G401 (cell line): ENCODE results near the gene CHM. TPM values are rescaled to one million over a fixed set of nuclear protein-coding genes. Genes with fewer than 3 reads are reported as not detected.
"Not testable (repeated sequence)": the region's sequence is repeated elsewhere in the genome, so short reads cannot be mapped to it uniquely, and the experiment has no call there.

Source experiments
- DNase-seq: peaks from one replicate; pipeline ENCODE4 v3.0.0-alpha.2; 2015; ENCODE audit warnings: low spot score
- in situ Hi-C: cut with HindIII; loops from 2 replicates; pipeline ENCODE4 v1.10.0; 2016; ENCODE audit warnings: low sequenced_read_pairs, mixed read lengths
- total RNA-seq: library from RNA; depleted of rRNA; stranded (reverse); fragments of >200 nt; shearing (Covaris generic); gene quantifications from 2 replicates; pipeline ENCODE4 v1.2.3, GENCODE V29; 2014

Gene CHM
- total RNA-seq, 1 experiment from 2014 or later, result 30.8 TPM

DNA sequence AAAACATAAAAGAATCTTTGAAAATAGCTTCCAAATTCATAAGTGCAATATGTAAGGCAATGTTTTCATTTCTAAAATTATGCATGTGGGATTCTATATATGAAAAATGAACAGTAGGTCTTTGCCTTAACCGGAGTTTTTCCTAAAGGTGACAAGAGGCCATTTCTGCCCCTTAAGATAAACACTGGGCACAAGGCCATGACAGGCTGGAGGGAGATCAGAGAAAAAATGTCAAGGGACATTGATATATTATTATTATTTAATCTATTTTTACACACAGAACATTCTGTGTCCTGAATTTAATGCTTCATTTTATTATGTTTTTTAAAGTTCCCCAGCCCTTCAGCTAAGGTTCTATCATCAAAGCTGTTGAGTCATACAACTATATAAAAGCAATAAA is 118.8 kb downstream of the CHM start:
- in situ Hi-C loops, result no loop called here

DNA sequence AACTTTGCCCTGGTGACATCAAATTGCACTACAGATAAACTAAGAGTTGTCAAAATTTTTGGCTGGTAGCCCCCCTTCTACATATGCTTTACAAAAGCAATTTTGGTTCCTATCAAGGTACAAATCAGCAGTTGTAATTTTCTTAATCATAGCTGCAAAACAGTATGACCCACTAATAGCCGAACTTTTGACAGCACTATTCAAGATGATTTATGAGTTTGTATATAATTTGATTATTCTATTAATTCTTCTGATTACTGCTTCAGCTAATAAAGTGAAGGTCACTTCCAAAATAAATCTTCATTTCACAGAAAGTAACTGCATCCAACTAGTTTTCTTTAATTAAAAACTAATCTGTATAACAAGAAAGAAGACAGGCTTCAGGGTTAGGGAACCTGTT is 119.6 kb downstream of the CHM start:
- in situ Hi-C loops, result no loop called here
- DNase-seq, result no peak

More for the DNA sequence above, 118.8 kb downstream of the CHM start:
- no peak for DNase-seq

DNA sequence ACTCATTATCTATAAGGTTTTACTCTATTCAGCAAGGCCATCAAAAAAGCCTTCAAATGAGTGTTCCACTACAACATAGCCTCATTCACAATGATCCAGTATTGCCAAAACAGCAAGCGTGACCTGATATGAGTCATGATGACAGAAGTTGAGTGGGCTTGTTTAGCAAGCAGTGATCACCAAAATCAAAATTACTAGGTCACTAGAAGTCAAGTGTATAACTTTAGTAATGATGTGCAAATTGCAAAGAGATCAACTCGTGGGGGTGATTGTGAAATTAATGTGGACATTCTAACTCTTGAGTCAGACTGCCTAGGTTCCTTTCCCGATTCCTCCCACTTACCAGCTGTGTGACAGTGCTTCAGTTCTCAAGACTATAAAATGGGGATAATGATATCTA is 124.5 kb downstream of the CHM start:
- in situ Hi-C loops, result no loop called here

DNA sequence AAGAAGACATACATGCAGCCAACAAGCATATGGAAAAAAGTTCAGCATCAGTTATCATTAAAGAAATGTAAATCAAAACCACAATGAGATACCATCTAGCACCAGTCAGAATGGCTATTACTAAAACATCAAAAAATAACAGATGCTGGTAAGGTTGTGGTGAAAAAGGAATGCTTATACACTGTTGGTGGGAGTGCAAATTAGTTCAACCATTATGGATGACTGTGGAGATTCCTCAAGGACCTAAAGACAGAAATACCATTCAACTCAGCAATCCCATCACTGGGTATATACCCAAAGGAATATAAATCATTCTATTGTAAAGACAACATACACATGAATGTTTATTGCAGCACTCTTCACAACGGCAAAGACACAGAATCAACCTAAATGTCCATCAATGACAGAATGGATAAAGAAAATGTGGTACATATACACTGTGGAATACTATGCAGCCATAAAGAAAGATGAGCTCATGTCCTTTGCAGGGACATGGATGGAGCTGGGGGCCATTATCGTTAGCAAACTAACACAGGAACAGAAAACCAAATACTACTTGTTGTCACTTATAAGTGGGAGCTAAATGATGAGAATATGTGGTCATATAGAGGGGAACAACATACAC is 130.6 kb downstream of the CHM start:
- in situ Hi-C loops, result not testable (repeated sequence)

More for the DNA sequence above, 124.5 kb downstream of the CHM start:
- no peak for DNase-seq

DNA sequence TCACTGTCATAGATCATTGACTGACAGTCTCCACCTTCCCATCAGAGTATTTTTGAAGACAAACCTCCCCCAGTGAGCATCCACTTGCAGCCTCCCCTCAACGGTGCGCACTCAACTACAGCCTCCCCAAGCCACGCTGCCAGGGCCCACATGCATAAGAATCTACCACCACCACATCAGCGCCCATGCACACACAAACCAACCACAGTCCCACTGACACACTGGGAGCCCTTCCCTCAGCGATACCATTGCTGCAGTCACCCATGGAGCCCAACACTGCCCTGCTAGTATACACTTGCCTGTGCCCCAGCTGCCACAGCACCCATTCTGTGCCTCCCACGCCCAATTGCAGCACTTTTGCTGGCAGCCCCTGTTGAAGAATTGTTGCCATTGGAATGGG is 132.9 kb downstream of the CHM start:
- in situ Hi-C loops, result no loop called here
- no peak for DNase-seq

More for the DNA sequence above, 130.6 kb downstream of the CHM start:
- DNase-seq, result not testable (repeated sequence)

DNA sequence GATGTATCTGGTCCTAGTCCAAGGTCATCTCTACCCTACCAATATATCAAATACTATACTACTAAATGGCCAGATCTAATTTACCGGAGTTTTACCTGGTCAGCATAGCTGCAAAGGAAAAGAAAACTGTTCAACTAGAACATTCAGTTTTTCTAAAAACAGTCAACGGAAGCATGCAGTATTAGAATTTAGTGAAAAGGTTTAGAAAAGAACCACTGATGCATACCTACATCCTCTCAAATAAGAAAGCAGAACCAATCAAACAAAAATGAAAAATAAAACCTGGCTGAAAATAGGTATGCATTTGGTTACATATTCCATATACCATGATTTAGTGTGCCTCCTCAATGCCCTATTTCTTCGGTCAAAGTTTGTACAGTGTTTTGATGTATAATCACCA is 140.0 kb downstream of the CHM start:
- in situ Hi-C loops, result no loop called here
- DNase-seq, result no peak

DNA sequence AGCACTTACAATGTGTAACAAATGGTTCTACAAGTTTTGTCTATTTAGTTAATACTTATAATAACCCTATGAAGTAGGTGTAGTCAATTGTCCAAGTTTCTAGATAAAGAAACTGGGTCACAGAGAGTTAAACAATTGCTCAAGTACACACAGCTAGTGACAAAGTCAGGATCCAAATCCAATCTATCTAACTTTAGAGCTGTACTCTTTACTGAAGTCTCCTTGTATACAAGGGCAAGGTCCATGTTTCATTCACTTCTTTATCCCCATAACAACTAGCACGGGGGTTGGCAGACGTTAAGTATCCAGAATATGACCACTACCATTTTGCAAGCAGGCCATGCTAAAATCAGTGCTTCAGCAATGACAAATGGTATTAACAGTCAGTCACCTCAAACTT is 141.0 kb downstream of the CHM start:
- in situ Hi-C loops, result no loop called here
- DNase-seq, result no peak

DNA sequence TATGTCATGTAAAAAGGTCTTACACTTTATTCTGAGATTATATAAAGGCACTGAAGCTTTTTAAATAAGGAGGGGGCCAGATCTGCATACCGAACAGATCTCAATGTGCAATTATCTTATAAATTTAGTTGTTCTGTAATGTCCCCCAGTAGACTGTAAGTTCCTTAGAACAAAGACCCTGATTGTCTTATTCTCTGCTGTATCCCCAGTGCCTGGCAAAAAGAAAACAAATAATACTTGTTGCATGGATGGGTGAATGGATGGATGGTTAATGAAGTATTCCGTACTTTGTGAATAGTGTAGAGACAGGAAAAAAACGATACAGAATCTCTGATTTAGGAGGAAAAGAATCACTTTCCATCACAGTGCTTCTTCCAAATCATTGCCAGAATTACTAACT is 141.5 kb downstream of the CHM start:
- no peak for DNase-seq
- in situ Hi-C loops, result no loop called here

DNA sequence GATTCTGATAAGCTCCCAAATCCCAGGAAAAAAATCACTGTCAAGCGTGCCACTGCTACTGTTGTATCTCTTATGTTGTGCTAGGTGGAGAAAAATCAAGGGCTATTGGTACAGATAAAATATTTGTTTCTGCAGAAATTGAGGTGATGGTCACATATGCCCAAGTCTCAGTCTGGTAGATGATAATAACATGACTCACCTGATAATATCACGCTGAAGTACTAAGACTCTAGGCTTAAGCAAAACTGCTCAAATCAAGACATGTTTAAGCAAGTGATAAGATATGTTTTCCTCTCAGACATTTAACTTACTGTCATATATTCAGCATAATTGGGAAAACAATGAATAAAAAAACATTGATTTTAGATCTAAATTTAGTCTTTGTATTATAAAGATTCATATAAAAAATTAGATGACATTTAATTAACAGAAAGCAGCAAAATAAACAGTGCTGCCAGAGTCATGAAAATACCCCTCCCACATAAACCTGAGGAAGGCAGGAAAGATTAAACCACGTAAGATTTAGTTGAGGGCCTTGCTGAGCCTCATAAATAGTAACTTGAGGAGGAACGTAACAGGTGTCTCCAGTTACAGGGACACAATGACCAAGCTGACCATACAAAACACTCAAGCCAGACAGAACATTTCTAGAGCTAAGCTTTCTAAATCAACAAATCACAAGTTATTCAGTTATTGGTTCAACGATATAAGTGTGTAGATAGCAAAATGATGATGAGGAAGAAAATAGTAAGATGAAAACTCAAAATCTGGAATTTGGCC is 143.5 kb downstream of the CHM start:
- in situ Hi-C loops, result no loop called here
- DNase-seq, result no peak

DNA sequence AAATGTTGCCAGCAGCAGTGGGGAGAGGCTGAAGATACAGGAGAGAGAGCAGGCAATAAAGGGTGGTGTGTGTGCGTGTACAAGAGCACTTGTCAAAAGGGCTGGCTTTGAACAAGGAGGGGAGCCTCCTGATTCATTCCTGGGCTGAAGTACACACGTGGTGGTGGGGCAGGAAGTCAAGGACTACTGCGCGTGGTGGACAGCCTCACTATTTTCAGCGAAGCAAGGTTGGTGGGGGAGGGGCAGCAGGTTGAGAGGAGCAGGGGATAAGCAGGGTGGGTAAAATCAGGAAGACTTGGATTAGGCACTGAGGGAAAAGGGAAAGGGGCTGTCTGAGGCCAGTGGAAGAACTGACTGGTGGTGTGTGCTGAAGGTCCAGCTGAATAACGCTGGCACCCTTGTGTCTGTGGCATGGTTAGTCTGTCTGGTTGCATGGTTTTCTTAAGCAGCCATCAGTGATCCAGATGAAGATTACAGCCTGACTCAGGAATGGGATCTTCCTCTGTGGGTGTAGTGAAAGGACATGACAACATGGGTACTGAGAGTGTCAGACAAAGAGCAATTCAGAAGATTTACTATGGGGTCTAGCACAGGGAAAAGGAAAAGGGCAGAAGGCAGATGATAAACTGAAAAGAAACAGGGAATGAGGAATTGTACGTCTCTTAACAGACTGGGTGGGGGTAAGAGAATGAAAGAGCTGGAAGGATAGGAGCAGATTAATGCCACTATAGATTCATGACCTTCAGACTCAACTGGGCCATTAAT is 149.8 kb downstream of the CHM start:
- no peak for DNase-seq
- in situ Hi-C loops, result no loop called here

DNA sequence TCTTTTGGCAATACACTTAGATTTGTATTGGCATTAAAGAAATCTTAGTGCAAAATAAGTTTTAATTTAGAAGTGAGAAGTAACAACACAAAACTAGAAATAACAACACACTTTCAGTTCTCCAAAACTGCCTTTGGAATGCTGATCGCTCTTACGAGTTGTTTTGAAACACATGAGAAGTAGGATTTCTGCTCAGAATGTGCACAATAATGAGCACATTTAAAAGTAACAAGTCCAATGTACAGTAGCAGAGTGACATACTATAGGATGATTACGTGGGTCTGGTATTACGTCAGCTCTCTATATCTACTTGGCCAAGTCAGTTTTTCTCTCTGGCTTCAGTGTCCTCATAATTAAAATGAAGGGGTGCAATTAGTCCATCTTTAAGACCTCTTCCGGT is 164.8 kb downstream of the CHM start:
- no peak for DNase-seq
- in situ Hi-C loops, result no loop called here

DNA sequence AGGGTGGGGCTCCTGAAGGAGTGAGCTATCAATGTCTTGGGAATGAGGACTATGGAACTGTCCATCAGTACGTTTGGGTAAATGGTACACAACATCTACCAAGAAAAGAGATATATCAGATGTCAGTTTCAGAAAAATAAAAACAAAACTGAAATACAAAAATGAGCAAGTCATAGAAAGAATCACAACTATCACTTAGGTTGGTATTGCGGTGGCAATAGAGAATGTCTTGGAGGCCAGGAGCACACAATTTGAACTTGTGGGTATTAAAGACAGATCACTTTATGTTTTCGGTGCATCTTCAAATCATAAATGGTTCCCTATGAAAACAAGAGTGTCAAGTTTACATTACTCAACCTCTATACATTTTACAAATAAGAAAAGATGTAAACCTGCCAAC is 176.8 kb downstream of the CHM start:
- DNase-seq, result no peak
- in situ Hi-C loops, result no loop called here

DNA sequence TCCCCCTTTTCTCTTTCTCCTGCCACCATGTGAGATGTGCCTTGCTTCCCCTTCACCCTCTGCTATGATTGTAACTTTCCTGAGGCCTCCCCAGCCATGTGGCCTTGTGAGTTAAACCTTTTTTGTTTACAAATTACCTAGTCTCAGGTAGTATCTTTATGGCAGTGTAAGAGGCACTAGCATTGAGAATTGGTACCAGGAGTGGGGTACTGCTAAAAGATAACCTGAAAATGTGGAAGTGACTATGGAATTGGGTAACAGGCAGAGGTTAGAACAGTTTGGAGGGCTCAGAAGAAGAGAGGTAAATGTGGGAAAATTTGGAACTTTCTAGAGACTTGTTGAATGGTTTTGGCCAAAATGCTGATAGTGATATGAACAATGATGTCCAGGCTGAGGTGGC is 182.0 kb downstream of the CHM start:
- in situ Hi-C loops, result no loop called here
- no peak for DNase-seq

DNA sequence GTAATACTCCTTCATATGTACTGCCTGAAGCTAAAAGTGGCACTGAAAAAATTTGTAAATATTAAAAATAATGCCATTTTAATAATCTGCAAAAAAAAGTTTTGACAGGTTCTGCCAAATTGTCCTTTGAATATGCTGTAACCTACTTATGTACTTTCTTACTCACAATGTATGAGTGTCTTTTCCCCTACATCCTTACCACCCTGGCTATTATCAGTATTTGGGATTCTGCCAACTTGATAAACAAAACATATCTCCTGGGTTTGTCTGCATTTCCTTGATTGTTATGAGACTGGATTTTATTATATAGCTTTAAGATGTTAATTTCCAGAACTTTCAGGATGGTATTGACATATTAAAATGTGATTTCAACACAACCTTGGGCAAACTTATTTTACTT is 187.9 kb downstream of the CHM start:
- in situ Hi-C loops, result no loop called here
- no peak for DNase-seq

DNA sequence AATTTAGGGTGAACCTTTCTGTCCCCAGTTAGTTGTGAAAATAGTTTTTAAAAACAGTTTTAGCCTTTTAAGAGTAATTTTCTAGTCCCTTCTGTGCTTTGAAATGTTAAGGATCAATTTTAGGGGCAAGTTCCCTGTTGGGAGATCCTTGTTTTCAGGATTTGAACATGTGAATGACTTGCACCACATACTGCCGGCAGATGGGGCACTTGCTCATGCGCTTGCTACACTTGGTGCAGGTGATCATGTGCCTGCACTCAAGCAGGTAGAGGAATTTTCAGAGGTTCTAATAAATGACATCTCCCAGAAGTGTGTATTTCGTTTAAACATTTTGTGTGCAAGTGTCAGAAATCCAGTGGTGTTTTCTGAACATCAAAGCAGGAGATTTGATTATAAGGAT is 195.9 kb downstream of the CHM start:
- DNase-seq, result peak; percentile 0
- in situ Hi-C loops, result no loop called here

DNA sequence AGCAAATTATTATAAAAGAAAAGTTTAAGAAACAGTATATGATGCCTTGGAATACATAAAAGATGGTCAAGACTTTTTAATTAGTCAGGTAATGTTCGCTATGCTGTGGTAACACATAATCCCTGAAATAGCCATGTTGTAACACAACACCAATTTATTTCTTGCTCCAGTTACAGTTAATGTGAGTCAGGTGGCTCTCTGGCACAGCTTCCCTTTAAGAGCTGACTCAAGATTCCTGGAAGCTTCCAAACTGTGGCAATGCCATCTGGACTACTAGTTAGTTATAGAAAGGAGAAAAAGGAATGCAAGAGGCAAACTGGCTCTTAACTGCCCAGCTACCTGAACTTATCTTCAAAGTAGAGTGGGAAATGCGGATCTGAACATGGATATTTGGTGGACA is 210.5 kb downstream of the CHM start:
- DNase-seq, result peak; percentile 1
- in situ Hi-C loops, result no loop called here

DNA sequence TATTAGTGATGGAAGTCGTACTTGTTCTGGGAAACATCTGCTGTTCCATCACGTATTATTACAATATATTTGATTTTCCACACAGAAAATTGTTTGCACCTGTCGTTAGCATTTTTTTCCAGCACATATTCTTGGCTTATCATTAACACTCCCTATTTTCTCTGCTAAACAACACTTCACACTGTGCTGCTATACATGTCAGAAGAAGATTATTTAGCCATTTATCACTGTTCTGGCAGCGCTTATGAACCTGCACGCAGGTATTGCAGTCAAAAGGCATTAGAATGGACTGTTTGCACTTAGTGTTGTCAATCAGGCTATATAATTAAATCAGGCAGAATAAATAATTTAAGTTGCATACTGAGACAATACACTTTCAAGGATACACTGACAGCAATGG is 218.6 kb downstream of the CHM start:
- in situ Hi-C loops, result no loop called here
- DNase-seq, result no peak

DNA sequence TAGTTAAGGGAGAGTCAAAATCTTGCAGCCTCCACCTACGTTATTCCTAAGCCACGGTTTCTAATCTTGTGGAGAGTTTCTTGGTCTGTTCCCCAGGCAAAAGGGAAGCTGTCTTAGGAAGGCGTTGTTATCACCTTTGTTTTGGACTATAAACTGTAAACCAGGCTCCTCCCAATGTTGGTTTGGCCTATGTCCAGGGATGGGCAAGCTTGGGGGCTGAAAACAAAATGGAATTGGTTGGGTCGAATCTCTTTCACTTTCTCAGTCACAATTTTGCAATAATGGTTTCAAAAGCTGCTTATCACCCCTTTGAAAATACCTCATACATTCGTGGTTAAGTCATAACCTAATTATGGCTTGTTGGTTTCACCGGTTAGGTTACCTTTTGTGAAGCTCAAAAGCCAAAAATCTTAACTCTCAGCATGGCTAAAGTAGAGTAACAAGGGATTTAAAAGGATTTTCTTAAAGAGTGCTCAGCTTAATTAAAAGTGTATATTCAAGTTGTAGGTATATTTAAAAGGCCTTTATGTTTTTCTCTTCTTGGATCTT is 232.1 kb downstream of the CHM start:
- no peak for DNase-seq
- in situ Hi-C loops, result no loop called here
